OCI-LY7 (cell line): ENCODE results near the gene PSPN. TPM values are rescaled to one million over a fixed set of nuclear protein-coding genes. Genes with fewer than 3 reads are reported as not detected.

Experiments
- Bru-seq: library from RNA; stranded (reverse); fragments of 400-500 nt; gene quantifications from one replicate; lab custom pipeline; 2021; lab: Mats Ljungman, UMichigan
- BruChase-seq, 2 experiments: library from RNA; stranded (reverse); fragments of 400-500 nt; gene quantifications; one replicate each; lab custom pipeline; 2021; lab: Mats Ljungman, UMichigan
- BruUV-seq: library from RNA; stranded (reverse); fragments of 400-500 nt; replicated peaks from 2 replicates; lab custom pipeline; 2021; lab: Mats Ljungman, UMichigan
- CTCF ChIA-PET: fragments of 300-600 bp; sonication (Branson Sonifier 250); formaldehyde crosslinking; loops from one replicate; lab custom pipeline; 2022; ENCODE audit warnings: antibody characterized with exemption; ENCODE audit not compliant: unreplicated experiment; lab: Charles Lee
- POLR2A ChIA-PET: fragments of 300-600 bp; sonication (Branson Sonifier 250); formaldehyde crosslinking; loops from one replicate; lab custom pipeline; 2022; ENCODE audit warnings: antibody characterized with exemption; lab: Charles Lee
- DNase-seq: peaks from one replicate; pipeline ENCODE4 v3.0.0-alpha.2; 2015; ENCODE audit warnings: low spot score
- H2AFZ ChIP-seq: fragments of 200-600 bp; sonication (generic), shearing (Covaris generic); 2 replicates; pipeline ENCODE4 v1.6.1; 2014; ENCODE audit warnings: mild to moderate bottlenecking, antibody characterized with exemption, low read length, moderate library complexity
- H3K27ac ChIP-seq: fragments of 200-600 bp; sonication (generic); 2 replicates; pipeline ENCODE4 v1.5.1; 2014; ENCODE audit warnings: mixed run types, low read depth, mild to moderate bottlenecking, moderate library complexity, low read length, inconsistent platforms; ENCODE audit not compliant: poor library complexity, severe bottlenecking
- H3K36me3 ChIP-seq: fragments of 200-600 bp; sonication (generic); 2 replicates; pipeline ENCODE4 v1.6.1; 2014; ENCODE audit warnings: mild to moderate bottlenecking, antibody characterized with exemption, low read length, moderate library complexity, mixed read lengths; ENCODE audit not compliant: insufficient read depth
- H3K4me1 ChIP-seq: fragments of 200-600 bp; sonication (generic); 2 replicates; pipeline ENCODE4 v1.5.1; 2014; ENCODE audit warnings: mild to moderate bottlenecking, low read length; ENCODE audit not compliant: insufficient read depth, poor library complexity, severe bottlenecking
- H3K4me2 ChIP-seq: fragments of 200-600 bp; sonication (generic); 2 replicates; pipeline ENCODE4 v1.6.1; 2014; ENCODE audit warnings: mild to moderate bottlenecking, low read length
- H3K4me3 ChIP-seq: fragments of 200-600 bp; sonication (generic); 2 replicates; pipeline ENCODE4 v1.5.1; 2014; ENCODE audit warnings: mild to moderate bottlenecking, low read depth, low read length; ENCODE audit not compliant: poor library complexity, severe bottlenecking
- H3K79me2 ChIP-seq: fragments of 200-600 bp; sonication (generic); 2 replicates; pipeline ENCODE4 v1.6.1; 2016; ENCODE audit warnings: low read depth, mild to moderate bottlenecking, low read length, moderate library complexity, mixed read lengths; ENCODE audit not compliant: insufficient read depth
- H3K9me2 ChIP-seq: fragments of 200-600 bp; sonication (generic); 2 replicates; pipeline ENCODE4 v1.6.1; 2016; ENCODE audit warnings: mild to moderate bottlenecking, low read length, mixed read lengths; ENCODE audit not compliant: insufficient read depth
- H3K9me3 ChIP-seq: fragments of 200-600 bp; sonication (generic); 2 replicates; pipeline ENCODE4 v1.6.1; 2014; ENCODE audit warnings: mild to moderate bottlenecking, mixed run types, low read length, mixed read lengths
- H4K20me1 ChIP-seq: fragments of 200-600 bp; sonication (generic); 2 replicates; pipeline ENCODE4 v1.6.1; 2014; ENCODE audit warnings: mild to moderate bottlenecking, antibody characterized with exemption, low read length, moderate library complexity, mixed read lengths; ENCODE audit not compliant: insufficient read depth
- CTCF ChIP-seq: fragments of 200-600 bp; sonication (generic); conservative IDR thresholded peaks from 2 replicates; pipeline ENCODE4 v1.5.1; 2014; ENCODE audit warnings: mild to moderate bottlenecking, antibody characterized with exemption, low read length, moderate library complexity, mixed read lengths
- EZH2phosphoT487 ChIP-seq: fragments of 200-600 bp; sonication (generic); IDR thresholded peaks from 2 replicates; pipeline ENCODE4 v1.6.1; 2018; ENCODE audit warnings: low read depth, borderline replicate concordance, mild to moderate bottlenecking, mixed run types, antibody characterized with exemption, low read length, moderate library complexity, mixed read lengths
- intact Hi-C: fragments of 100-400 bp; cut with micrococcal nuclease; formaldehyde crosslinking; loops from one replicate; pipeline ENCODE4 v1.10.0; 2022; ENCODE audit not compliant: unreplicated experiment
- long read RNA-seq: library from polyadenylated mRNA; stranded (forward); transcript quantifications from one replicate; pipeline ENCODE4 v2.0.0, GENCODE V29; 2022
- total RNA-seq, 2 experiments: library from RNA; depleted of rRNA in 1 of 2; stranded (reverse); fragments of >200 nt in 1 of 2; shearing (Covaris generic) in 1 of 2; gene quantifications; 2 replicates each; pipeline ENCODE4 v1.2.3, GENCODE V29; 2014 to 2022

PSPN gene
- total RNA-seq (2014; rRNA removed; shearing (Covaris generic)): 1.4 and 1.6 TPM in 2 replicates
- 2.1 and 2.9 TPM in 2 replicates for total RNA-seq (2022)
- Bru-seq, nascent RNA: percentile 36 among the genes with signal in this experiment
- BruChase-seq, experiment 1, labeled RNA remaining after a 6-hour chase: percentile 48 among the genes with signal in this experiment
- BruChase-seq, experiment 2, labeled RNA remaining after a 2-hour chase: percentile 54 among the genes with signal in this experiment
- long read RNA-seq, partial matches to known transcripts: 0 of 3 reads
- long read RNA-seq, other reads (novel, unspliced or antisense): 0 of 3 reads

GRCh38 chr19:6375411-6376010, at the start of gene PSPN:
Gene PSPN (minus strand): TSS chr19:6375933. CDS start chr19:6375849, 84 bp downstream.
- no peaks in the 10 kb centered on the region for H3K79me2 ChIP-seq
- POLR2A ChIA-PET: interaction anchor here (0.6 kb wide), 1 partner anchor 76 kb away, joined by 3 read pairs; no protein-coding TSS in a partner anchor
- CTCF ChIA-PET: no interaction called here
- H2AFZ ChIP-seq: no peak within 1 kb of the TSS
- peaks cover 13% of the 10 kb centered on the region for H3K4me1 ChIP-seq
- TF ChIP-seq EZH2phosphoT487: no peak
- H3K4me3 ChIP-seq: no peak within 1 kb of the TSS
- no peak for DNase-seq
- intact Hi-C loops: no loop called here
- H3K27ac ChIP-seq: no peak within 1 kb of the TSS
- H3K36me3 ChIP-seq: peaks cover 27% of the 10 kb centered on the region
- no peaks in the 10 kb centered on the region for H3K9me2 ChIP-seq
- no peak within 1 kb of the TSS for H3K4me2 ChIP-seq
- H4K20me1 ChIP-seq: no peaks in the 10 kb centered on the region
- BruUV-seq: no TSS peak
- H3K9me3 ChIP-seq: no peaks in the 10 kb centered on the region

- Histone ChIP-seq H3K4me1 (peaks cover 26% of the 10 kb centered on the region), H3K36me3 (peaks cover 33% of the 10 kb centered on the region), H2AFZ (peak overlapping the region; percentile 53; the same call in 1 of the 2 replicates), H4K20me1 (peaks cover 24% of the 10 kb centered on the region), H3K79me2 (peaks cover 40% of the 10 kb centered on the region), H3K9me2 (no peaks in the 10 kb centered on the region), H3K4me2 (peak overlapping the region; percentile 51), H3K27ac (peak overlapping the region; percentile 48), H3K4me3 (peak overlapping the region; percentile 40), H3K9me3 (no peaks in the 10 kb centered on the region)
- CTCF ChIA-PET: no interaction called here
- TF ChIP-seq EZH2phosphoT487 (no peak), CTCF (no peak)
- BruUV-seq: no TSS peak
- DNase-seq: peak; percentile 100
- POLR2A ChIA-PET: interaction anchor here (0.5 to 1.2 kb wide), 4 partner anchors 9 to 650 kb away, joined by 3 to 5 read pairs (median 3); partner anchors contain the start of gene ALKBH7
- intact Hi-C loops: loop anchor here (2.0 to 10.0 kb wide), 3 partner anchors 36 to 260 kb away; partner anchors contain the start of gene ALKBH7
These were observed 49.4 kb upstream of the PSPN start for GRCh38 chr19:6424939-6425731.
